NCI-H2081 treated with DMSO at 0.1 percent for 48 hours (cell line): Measurements from ENCODE around the gene BLOC1S3.

ENCODE experiments used
- DNase-seq: peaks from one replicate; lab custom pipeline; 2025; lab: John Stamatoyannopoulos, UW

The BLOC1S3 gene

GRCh38 chr19:45182758-45183157 is 4.2 kb downstream of the BLOC1S3 start:
- DNase-seq = no peak

GRCh38 chr19:45184115-45184514 is 5.5 kb downstream of the BLOC1S3 start:
- DNase-seq = no peak

GRCh38 chr19:45186509-45187334 is 8.1 kb downstream of the BLOC1S3 start:
- no peak for DNase-seq

GRCh38 chr19:45187421-45188100 is 9.0 kb downstream of the BLOC1S3 start:
- DNase-seq = no peak

GRCh38 chr19:45189971-45190370 is 11.4 kb downstream of the BLOC1S3 start:
- no peak for DNase-seq

GRCh38 chr19:45191375-45191774 is 12.8 kb downstream of the BLOC1S3 start:
- no peak for DNase-seq

- no peak for DNase-seq
These were observed 17.2 kb downstream of the BLOC1S3 start for GRCh38 chr19:45195764-45196163.

DNA sequence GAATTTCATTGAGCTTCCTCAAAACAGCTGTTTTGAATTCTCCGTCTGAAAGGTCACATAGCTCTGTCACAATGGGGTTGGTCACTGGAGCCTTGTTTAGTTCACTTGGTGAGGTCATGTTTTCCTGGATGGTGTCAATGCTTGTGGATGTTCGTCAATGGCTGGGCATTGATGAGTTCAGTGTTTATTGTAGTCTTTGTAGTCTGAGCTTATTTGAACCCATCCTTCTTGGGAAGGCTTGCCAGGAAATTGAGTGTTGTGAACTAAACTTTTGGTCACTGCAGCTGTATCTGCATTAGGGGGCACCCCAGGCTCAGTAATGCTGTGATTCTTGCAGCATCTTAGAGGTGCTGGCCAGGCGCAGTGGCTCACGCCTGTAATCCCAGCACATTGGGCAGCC is 22.0 kb downstream of the BLOC1S3 start:
- DNase-seq = no peak

GRCh38 chr19:45202637-45203036 is 24.1 kb downstream of the BLOC1S3 start:
- no peak for DNase-seq

DNA sequence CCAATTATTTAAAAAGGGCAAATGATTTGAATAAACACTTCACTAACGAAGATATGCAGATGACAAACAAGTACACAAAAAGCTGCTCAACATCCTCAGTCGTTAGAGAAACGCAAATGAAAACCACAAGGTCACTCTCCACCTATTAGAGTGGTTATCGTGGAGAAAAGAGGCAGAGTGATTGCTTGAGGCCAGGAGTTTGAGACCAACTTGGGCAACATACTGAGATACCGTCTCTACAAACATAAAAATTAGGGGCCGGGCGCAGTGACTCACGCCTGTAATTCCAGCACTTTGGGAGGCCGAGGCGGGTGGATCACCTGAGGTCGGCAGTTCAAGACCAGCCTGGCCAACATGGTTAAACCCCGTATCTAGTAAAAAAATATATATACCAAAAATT is 27.2 kb downstream of the BLOC1S3 start:
- no peak for DNase-seq

DNA sequence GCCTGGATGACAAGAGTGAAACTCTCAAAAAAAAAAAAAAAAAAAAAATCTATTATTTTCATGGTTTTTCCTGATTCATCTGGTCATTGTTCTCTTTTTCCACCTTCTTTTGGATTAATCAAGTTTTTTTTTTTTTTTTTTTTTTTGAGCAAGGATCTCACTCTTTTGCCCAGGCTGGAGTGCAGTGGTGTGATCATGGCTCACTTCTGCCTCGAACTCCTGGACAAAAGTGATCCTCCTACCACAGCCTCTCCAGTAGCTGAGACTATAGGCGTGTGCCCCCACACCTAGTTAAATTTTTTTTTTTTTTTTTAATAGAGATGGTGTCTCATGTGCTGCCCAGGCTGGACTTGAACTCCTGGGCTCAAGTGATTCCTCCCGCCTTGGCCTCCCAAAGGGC is 27.7 kb downstream of the BLOC1S3 start:
- no peak for DNase-seq

GRCh38 chr19:45211751-45212381 is 33.3 kb downstream of the BLOC1S3 start:
- DNase-seq = no peak

DNA sequence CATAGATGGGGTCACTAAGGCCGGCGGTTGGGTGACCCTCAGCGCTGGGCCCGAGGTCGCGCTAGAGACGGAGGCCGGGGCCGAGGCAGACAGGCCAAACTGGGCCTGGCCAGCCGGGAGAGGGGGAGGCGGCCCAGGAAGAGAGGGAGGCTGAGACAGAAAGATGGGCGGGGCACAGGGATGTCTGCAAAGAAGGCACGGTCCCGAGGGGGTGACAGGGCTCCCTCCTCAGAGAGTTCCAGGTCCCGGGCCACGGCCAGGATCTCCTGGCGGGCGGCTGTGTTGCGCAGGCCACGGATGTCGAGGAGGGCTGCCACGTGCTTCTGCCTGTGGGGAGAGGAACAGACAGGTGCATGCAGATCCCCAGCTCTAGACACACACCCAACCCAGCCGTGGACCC is 34.4 kb downstream of the BLOC1S3 start:
- no peak for DNase-seq

DNA sequence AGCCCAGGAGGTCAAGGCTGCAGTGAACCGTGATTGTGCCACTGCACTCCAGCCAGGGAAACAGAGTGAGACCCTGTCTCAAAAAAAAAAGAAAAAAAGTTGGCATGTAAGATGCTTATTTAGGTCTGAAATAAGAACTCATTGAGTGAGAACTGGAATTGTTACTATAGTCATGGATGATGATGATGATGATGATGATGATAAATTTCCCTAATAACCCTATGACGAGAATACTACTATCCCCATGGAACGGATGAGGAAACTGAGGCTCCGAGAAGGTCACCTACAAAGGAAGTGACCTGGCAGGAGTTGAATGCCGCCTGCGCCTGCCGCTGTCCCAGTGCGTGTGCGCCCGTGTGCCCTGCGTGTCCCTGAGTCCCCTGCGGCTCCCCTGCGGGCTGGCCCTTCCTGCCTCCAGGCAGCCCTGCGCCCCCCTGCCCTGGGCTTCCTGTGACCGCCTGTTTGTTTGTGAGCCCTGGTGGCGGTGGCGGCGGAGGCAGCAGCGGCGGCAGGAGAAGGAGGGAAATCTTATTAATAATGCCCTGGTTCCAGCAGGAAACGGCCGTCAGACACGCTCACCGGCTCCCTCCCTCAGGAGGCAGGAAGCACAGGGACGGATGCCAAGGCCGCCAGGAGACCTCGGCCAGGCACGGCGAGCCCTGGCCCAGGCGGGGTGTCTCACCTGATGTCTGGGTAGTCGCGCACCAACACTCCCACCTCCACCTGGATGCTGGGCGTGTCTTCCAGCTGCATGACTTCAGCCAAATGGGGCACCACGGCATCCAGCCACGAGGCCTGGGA is 37.0 kb downstream of the BLOC1S3 start:
- peak; percentile 16 for DNase-seq

GRCh38 chr19:45216667-45217066 is 38.1 kb downstream of the BLOC1S3 start:
- no peak for DNase-seq

DNA sequence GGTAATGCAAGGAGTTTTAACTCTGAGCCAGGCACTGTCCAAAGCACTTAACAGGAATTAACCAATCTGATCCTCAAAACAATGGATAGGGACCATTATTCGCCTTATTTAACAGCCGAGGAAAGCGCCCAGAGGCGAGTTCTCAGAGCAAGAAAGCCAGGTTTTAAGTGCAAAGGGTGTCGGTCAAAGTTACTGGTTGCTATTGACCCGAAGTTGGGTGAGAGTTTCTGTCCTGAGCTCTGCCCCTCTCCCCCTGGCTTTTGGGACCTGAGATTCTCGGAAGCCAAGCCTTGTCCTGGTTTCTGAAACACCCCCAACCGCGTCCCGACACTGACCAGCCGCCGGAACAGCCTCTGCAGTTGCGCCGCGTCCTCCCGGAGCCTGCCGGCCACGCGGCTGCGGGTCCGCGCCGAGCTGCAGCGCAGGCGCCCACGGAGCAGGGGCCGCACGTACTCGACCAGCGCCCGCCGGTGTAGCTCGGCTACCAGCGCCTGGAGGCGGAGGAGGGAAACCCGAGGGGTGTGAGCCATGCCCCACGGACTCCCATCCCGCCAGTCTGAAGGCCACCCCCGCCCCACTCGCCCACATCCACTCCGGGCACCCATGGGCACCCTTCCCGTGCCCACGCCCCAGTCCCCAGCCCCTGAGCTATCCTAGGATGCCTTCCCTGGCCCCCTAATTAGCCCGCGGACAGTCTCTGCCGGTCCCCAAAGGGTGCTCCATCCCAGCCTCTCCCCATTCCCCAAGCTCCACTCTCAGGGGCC is 38.8 kb downstream of the BLOC1S3 start:
- DNase-seq = no peak

GRCh38 chr19:45217957-45218334 is 39.4 kb downstream of the BLOC1S3 start:
- DNase-seq = no peak

DNA sequence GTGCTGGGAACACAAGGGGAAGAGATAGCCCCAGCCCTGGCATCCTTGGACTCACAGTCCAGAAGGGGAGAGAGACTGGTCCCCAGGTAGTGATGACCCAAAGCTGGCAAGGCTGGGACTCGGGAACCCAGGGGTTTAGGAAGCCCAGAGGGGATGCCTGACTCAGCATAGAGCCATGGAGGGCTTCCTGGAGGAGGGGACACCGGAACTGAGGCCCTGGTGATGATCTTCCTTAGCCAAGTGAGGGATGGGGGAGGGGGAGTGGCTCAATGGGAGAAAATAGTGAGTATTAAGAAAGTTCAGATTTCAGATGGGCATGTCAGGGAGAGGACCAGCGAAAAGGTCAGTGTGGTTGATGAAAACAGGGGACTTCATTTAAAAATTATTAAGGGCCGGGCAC is 39.8 kb downstream of the BLOC1S3 start:
- DNase-seq = no peak

GRCh38 chr19:45218911-45219743 is 40.5 kb downstream of the BLOC1S3 start:
- DNase-seq = no peak

- DNase-seq = no peak
These were observed 44.1 kb downstream of the BLOC1S3 start for GRCh38 chr19:45222724-45223123.

DNA sequence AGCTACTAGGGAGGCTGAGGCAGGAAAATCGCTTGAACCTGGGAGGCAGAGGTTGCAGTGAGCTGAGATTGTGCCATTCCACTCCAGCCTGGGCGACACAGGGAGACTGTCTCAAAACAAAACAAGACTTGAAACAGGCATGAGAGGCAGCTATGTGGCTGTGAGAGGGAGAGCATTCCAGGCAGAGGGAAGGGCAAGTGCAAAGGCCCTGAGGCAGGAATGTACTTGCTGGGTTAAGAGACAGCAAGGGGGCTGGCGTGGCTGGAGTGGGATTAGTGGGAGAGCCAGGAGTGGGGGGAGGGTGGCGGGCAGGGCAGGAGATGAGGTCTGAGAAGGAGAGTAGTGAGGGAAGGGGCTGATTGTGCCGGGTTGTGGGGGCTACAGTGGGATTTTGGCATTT is 45.3 kb downstream of the BLOC1S3 start:
- no peak for DNase-seq
